ENCODE data around the gene USP1.
A peak's percentile ranks its signal among the peaks of the same experiment; 100 is the strongest.

USP1 gene

DNA sequence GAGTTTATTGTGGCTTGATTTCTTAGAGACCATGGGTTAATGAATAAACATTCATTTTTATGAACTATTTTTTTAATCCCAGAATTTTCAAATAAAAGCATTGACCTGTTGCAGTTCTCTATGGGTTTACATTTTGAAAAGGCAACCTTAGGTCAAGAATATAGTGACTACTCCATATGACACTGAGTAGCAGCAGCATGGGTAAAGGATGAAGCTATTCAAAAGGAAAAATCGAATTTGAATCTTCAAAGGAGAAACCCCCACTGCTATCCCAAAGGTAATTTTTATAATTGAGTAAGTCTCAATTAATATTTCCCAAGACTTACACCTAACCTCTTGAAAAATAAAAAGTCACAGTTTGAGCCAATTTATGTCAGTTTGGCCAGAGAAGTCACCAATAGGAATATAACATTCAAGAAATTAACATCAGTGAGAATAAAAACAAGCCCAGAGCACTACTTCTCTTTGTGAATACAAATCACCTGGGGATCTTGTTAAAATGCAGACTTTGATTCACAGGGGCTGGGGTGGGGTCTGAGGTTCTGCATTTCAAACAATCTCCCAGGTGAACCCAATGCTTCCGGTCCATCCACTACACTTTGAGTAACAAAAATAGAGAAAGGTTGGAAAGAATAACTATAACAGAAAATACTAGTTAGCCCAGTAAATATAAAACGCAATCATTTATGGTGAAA, 39.8 kb downstream of the USP1 start:
- no peak overlapping the region for H3K4me3 ChIP-seq (ENCODE audit: low read length)
- no peak for DNase-seq (ENCODE audit: low read depth)
- TF ChIP-seq CTCF (IDR thresholded peaks at IDR 0.05; ENCODE audit: insufficient read depth, low read depth, low read length, missing control alignments): no peak

DNA sequence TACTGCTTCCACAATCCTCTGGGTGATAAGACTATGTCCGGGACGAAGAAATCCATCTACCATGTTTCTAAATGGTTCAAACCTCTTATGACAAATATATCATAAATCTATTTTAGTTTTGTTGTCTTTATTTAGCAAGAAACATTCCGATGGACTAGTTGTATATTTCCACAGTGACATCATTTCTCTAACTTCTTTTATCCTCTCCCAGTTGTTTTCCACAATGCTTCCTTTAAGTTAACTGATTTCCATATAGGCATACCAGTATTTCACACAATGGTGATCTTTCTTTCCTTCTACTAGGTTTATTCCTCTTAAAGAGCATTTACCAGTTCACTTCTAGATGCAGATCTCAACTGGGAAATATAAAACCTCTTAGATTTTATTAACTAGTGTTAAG, 44.8 kb downstream of the USP1 start:
- no peak overlapping the region for H3K4me3 ChIP-seq (ENCODE audit: low read length)
- DNase-seq (ENCODE audit: low read depth): no peak
- TF ChIP-seq CTCF (IDR thresholded peaks at IDR 0.05; ENCODE audit: insufficient read depth, low read depth, low read length, missing control alignments): no peak

DNA sequence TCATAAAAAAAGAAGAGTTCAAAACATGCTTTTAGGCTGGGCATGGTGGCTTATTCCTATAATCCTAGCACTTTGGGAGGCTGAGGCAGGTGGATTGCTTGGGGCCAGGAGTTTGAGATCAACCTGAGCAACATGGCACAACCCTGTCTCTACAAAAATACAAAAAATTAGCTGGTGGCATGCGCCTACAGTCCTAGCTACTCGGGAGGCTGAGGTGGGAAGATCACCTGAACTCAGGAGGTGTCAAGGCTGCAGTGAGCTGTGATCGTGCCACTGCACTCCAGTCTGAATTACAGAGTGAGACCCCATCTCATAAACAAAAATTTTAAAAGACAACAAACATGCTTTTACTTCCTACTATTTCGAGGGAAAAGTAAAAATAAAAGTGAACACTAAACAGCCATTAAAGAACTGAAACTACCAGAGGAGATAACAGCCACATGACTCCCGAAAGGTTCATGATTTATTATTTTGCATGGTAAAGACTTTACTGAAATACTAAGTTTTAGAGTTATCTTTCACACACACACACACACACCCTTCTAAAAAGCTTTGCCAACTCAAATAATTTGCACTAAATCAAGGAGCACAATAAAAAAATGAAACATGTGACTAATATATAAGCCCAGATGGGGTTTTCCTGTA, 48.1 kb downstream of the USP1 start:
- TF ChIP-seq CTCF (IDR thresholded peaks at IDR 0.05; ENCODE audit: insufficient read depth, low read depth, low read length, missing control alignments): no peak
- no peak overlapping the region for H3K4me3 ChIP-seq (ENCODE audit: low read length)
- DNase-seq (ENCODE audit: low read depth): no peak

- no peak for DNase-seq (ENCODE audit: low read depth)
- TF ChIP-seq CTCF (IDR thresholded peaks at IDR 0.05; ENCODE audit: insufficient read depth, low read depth, low read length, missing control alignments): no peak
- H3K4me3 ChIP-seq (ENCODE audit: low read length): no peak overlapping the region
Measured at GRCh38 chr1:62487956-62488355, 51.1 kb downstream of the USP1 start.

DNA sequence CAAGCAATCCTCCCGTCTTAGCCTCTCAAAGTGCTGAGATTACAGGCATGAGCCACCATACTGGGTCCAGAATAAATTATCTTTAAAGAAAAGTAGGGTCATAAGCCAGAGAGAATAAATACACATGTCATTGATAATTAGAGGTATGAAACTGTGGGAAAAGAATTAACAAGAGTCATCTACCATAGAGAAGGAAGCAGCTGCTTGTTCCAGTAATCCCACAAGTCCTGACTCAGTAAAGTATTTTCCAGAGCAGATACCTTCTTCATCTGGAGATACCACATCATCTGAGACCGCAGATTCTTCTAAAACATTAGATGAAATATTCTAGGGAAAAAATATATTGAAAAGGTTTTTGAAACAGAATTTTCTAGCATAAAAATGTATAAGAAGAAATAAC, 55.7 kb downstream of the USP1 start:
- H3K4me3 ChIP-seq (ENCODE audit: low read length): no peak overlapping the region
- no peak for DNase-seq (ENCODE audit: low read depth)
- no peak for TF ChIP-seq CTCF (IDR thresholded peaks at IDR 0.05; ENCODE audit: insufficient read depth, low read depth, low read length, missing control alignments)

GRCh38 chr1:62493656-62494055, 56.8 kb downstream of the USP1 start:
- no peak for TF ChIP-seq CTCF (IDR thresholded peaks at IDR 0.05; ENCODE audit: insufficient read depth, low read depth, low read length, missing control alignments)
- peak; percentile 14 for DNase-seq (ENCODE audit: low read depth)
- no peak overlapping the region for H3K4me3 ChIP-seq (ENCODE audit: low read length)

GRCh38 chr1:62494137-62494536, 57.3 kb downstream of the USP1 start:
- no peak overlapping the region for H3K4me3 ChIP-seq (ENCODE audit: low read length)
- DNase-seq (ENCODE audit: low read depth): no peak
- no peak for TF ChIP-seq CTCF (IDR thresholded peaks at IDR 0.05; ENCODE audit: insufficient read depth, low read depth, low read length, missing control alignments)

Measured in epithelial cell of esophagus (primary cell).